Measurements from ENCODE around the gene FAM229B. TPM values are rescaled to one million over a fixed set of nuclear protein-coding genes. Genes with fewer than 3 reads are reported as not detected.

Gene FAM229B
- total and polyA plus RNA-seq, 2 of the 4 experiments (the other 2 are of a cell fraction): 8.6 to 25.6 TPM

DNA sequence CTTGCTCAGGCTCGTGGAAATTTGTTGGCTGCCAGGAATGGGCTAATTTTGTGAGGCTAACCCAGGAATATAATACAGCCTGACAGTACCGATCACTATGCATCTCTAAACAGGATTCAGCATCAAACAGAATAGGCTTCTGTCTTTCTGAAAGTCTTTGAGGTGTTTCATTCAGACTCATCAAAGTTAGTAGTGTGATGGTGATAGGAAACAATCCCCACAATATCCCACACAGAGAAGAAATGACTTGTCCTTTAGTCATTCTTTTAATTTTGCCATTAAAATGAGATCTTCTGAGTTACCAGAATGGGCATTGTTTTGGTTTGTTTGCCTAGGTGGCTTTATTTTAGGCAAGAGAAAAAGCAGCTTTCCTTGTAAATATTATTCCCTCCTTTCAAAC lies 54.3 kb downstream of the FAM229B start:
- BruUV-seq (replicated peaks): no TSS peak
- Histone ChIP-seq H4K8ac (ENCODE audit: low read depth in 2 of 2, low read length in 2 of 2) (no peak overlapping the region), H3K18ac (ENCODE audit: low read depth, low read length) (no peak overlapping the region), H4K5ac (ENCODE audit: low read depth, low read length) (no peak overlapping the region), H3K4me3 (ENCODE audit: insufficient read depth, low read depth, low read length) (no peak overlapping the region), H3K4ac (ENCODE audit: low read depth, low read length) (no peak overlapping the region), H3K27ac (ENCODE audit: insufficient read depth, low read length) (no peak overlapping the region), H3K36me3 (ENCODE audit: control insufficient read depth, insufficient read depth, low read length) (peaks cover 57% of the 10 kb centered on the region), H3K79me1 (ENCODE audit: low read depth in 1 of 2, low read length in 2 of 2) (no peaks in the 10 kb centered on the region), H2AFZ (replicated peaks; ENCODE audit: low read length, poor library complexity) (no peak overlapping the region), H2AK5ac (ENCODE audit: low read depth, low read length) (no peak overlapping the region), H2BK120ac (ENCODE audit: low read depth, low read length) (no peak overlapping the region), H3K23ac (ENCODE audit: low read depth, low read length) (no peak overlapping the region), H3K9ac (ENCODE audit: low read depth, low read length) (no peak overlapping the region), H3K9me3 (ENCODE audit: control insufficient read depth, insufficient read depth, low read length) (no peaks in the 10 kb centered on the region), H3K14ac (replicated peaks; ENCODE audit: low read depth, low read length) (no peak overlapping the region), H2BK15ac (ENCODE audit: low read depth, low read length) (no peak overlapping the region), H3K4me2 (ENCODE audit: low read depth, low read length) (no peak overlapping the region), H4K20me1 (ENCODE audit: insufficient read depth, low read length) (no peaks in the 10 kb centered on the region), H2BK5ac (ENCODE audit: low read depth, low read length, poor library complexity, severe bottlenecking) (no peak overlapping the region), H3K9me1 (ENCODE audit: insufficient read depth, low read length) (peaks cover 4% of the 10 kb centered on the region; the same call in 1 of the 2 replicates), H3K4me1 (ENCODE audit: control insufficient read depth, insufficient read depth, low read length) (no peaks in the 10 kb centered on the region), H2BK20ac (ENCODE audit: low read depth, low read length) (no peak overlapping the region), H2AK9ac (replicated peaks; ENCODE audit: low read depth, low read length, poor library complexity) (no peak overlapping the region), H4K91ac (ENCODE audit: insufficient read depth, low read depth, low read length) (no peak overlapping the region), H3K27me3 (ENCODE audit: control insufficient read depth, insufficient read depth, low read length) (no peaks in the 10 kb centered on the region), H3K56ac (ENCODE audit: extremely low read depth, insufficient read depth, low read length) (no peak overlapping the region)
- ATAC-seq (ENCODE audit: low read depth) (no peak), DNase-seq (no peak)
- intact Hi-C loops (cut with micrococcal nuclease) (no loop called here), in situ Hi-C loops (cut with MboI; ENCODE audit: low sequenced_read_pairs) (no loop called here), dilution Hi-C loops (cut with HindIII; ENCODE audit: low sequenced_read_pairs, unreplicated experiment) (no loop called here)
- WGBS, 2 experiments (ENCODE audit: extremely low coverage in 2 of 2, insufficient read length in 1 of 2): no CpG with 5 or more reads among the region's 2 CpGs
- CTCF ChIA-PET: interaction anchor here (0.7 kb wide), 1 partner anchor 1803 kb away, joined by 3 read pairs; no protein-coding TSS in a partner anchor
- POLR2A ChIA-PET (ENCODE audit: unreplicated experiment): no interaction called here
- TF ChIP-seq, protein P1, sequence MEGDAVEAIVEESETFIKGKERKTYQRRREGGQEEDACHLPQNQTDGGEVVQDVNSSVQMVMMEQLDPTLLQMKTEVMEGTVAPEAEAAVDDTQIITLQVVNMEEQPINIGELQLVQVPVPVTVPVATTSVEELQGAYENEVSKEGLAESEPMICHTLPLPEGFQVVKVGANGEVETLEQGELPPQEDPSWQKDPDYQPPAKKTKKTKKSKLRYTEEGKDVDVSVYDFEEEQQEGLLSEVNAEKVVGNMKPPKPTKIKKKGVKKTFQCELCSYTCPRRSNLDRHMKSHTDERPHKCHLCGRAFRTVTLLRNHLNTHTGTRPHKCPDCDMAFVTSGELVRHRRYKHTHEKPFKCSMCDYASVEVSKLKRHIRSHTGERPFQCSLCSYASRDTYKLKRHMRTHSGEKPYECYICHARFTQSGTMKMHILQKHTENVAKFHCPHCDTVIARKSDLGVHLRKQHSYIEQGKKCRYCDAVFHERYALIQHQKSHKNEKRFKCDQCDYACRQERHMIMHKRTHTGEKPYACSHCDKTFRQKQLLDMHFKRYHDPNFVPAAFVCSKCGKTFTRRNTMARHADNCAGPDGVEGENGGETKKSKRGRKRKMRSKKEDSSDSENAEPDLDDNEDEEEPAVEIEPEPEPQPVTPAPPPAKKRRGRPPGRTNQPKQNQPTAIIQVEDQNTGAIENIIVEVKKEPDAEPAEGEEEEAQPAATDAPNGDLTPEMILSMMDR (conservative IDR thresholded peaks at IDR 0.05; ENCODE audit: low read depth, low read length): no peak
- TF ChIP-seq MAZ (IDR thresholded peaks at IDR 0.05; ENCODE audit: borderline replicate concordance, low read depth, low read length) (no peak), MXI1 (IDR thresholded peaks at IDR 0.05; ENCODE audit: borderline replicate concordance, low read depth, low read length) (no peak), NFE2L2 (IDR thresholded peaks at IDR 0.05; ENCODE audit: low read depth, low read length) (no peak)
- TF ChIP-seq, protein P2, sequence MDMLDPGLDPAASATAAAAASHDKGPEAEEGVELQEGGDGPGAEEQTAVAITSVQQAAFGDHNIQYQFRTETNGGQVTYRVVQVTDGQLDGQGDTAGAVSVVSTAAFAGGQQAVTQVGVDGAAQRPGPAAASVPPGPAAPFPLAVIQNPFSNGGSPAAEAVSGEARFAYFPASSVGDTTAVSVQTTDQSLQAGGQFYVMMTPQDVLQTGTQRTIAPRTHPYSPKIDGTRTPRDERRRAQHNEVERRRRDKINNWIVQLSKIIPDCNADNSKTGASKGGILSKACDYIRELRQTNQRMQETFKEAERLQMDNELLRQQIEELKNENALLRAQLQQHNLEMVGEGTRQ (IDR thresholded peaks at IDR 0.05; ENCODE audit: low read depth, low read length): no peak

Measured in IMR-90 (cell line).